ENCODE results near the gene CES3. TPM values are rescaled to one million over a fixed set of nuclear protein-coding genes. Genes with fewer than 3 reads are reported as not detected.
A peak's percentile ranks its signal among the peaks of the same experiment; 100 is the strongest.

Gene CES3
- total and polyA plus RNA-seq, 9 of the 15 experiments (the other 6 are each of a cell fraction or from before 2014, with no cell fraction given) = 0.06 to 2.2 (median 0.68) TPM

GRCh38 chr16:67000384-67001351 is 39.6 kb downstream of the CES3 start:
- H3K27me3 ChIP-seq (ENCODE audit: control insufficient read depth in 2 of 2, insufficient read depth in 2 of 2, low read length in 2 of 2) = peaks cover 4 to 39% of the 10 kb centered on the region in 2 experiments; a peak in 4 of 5 replicates
- H3K4me2 ChIP-seq (ENCODE audit: insufficient read depth, low read length) = peak overlapping the region; percentile 72
- H3K79me2 ChIP-seq (ENCODE audit: control insufficient read depth, insufficient read depth, low read length) = no peaks in the 10 kb centered on the region
- no TSS peak for BruUV-seq (replicated peaks)
- DNase-seq (ENCODE audit: extremely low read depth in 1 of 4, low spot score in 3 of 4) (peak; percentile 46 to 98 (median 92)), FAIRE-seq (no peak), ATAC-seq (peak; percentile 87)
- ChIA-PET POLR2A (interaction anchor here (0.9 kb wide), 1 partner anchor 13 kb away, joined by 3 read pairs; no protein-coding TSS in a partner anchor), CTCF (ENCODE audit: low intra/inter-chr PET ratio) (no interaction called here)
- 47% methylated on average over 43 of the region's 89 CpGs for WGBS (ENCODE audit: insufficient coverage, low coverage, missing lambda C conversion rate)
- no peak overlapping the region for H3K27ac ChIP-seq (ENCODE audit: extremely low read depth, low read depth, low read length)
- H3K9me3 ChIP-seq (replicated peaks; ENCODE audit: control insufficient read depth, insufficient read depth, low read depth, low read length) = no peaks in the 10 kb centered on the region
- in situ Hi-C loops (cut with MboI) (no loop called here), intact Hi-C loops (cut with micrococcal nuclease) (no loop called here)
- peaks cover 0 to 16% of the 10 kb centered on the region in 2 experiments; a peak in 3 of 5 replicates for H3K4me1 ChIP-seq (replicated peaks in 1 of 2; ENCODE audit: control insufficient read depth in 2 of 2, insufficient read depth in 2 of 2, low read length in 2 of 2)
- H2AFZ ChIP-seq (ENCODE audit: low read depth, low read length) = peak overlapping the region; percentile 66
- no peaks in the 10 kb centered on the region for H3K9me1 ChIP-seq (ENCODE audit: control insufficient read depth, insufficient read depth, low read length)
- TF ChIP-seq ZNF436 (CRISPR knock-in tag; IDR thresholded peaks at IDR 0.05) (no peak), VEZF1 (CRISPR knock-in tag; IDR thresholded peaks at IDR 0.05) (peak; percentile 37; the same call in 1 of the 2 replicates), ZBTB33 (CRISPR knock-in tag; IDR thresholded peaks at IDR 0.05) (peak; percentile 91), MBD1 (CRISPR knock-in tag; IDR thresholded peaks at IDR 0.05) (0 out of 2 replicates have a peak, but pooled peaks have one; percentile 43), NFYB (IDR thresholded peaks at IDR 0.05; ENCODE audit: extremely low read depth, insufficient read length) (no peak), ZFP91 (CRISPR knock-in tag; IDR thresholded peaks at IDR 0.05) (no peak), E2F6 (IDR thresholded peaks at IDR 0.05; ENCODE audit: borderline replicate concordance in 1 of 2, extremely low read depth in 1 of 2, insufficient read depth in 1 of 2, insufficient read length in 1 of 2, low read depth in 1 of 2, low read length in 1 of 2, poor library complexity in 1 of 2, severe bottlenecking in 1 of 2) (peak in 1 of 2 experiments; percentile 20), LARP7 (IDR thresholded peaks at IDR 0.05) (no peak)
- no peaks in the 10 kb centered on the region; the same call in 1 of the 2 replicates for H4K20me1 ChIP-seq (replicated peaks; ENCODE audit: control insufficient read depth, insufficient read depth, low read length)
- 0 out of 2 replicates have a peak overlapping the region, but pooled peaks have one; percentile 12 for H3K4me3 ChIP-seq
- peak overlapping the region in 1 of 2 experiments; percentile 84; a peak in 2 of 4 replicates for H3K9ac ChIP-seq (ENCODE audit: insufficient read depth in 1 of 2, low read depth in 2 of 2, low read length in 2 of 2)
- H3K36me3 ChIP-seq (ENCODE audit: control insufficient read depth, insufficient read depth, low read length) = no peaks in the 10 kb centered on the region

All from K562 (cell line).